Transverse colon (tissue), 4 donors: ENCODE results near the gene ZNF280B. TPM values are rescaled to one million over a fixed set of nuclear protein-coding genes. Genes with fewer than 3 reads are reported as not detected.

Source experiments
- DNase-seq: peaks from one replicate; pipeline ENCODE4 v3.0.0-alpha.2; 2019
- H3K27ac ChIP-seq, 4 donors: fragments of 200-600 bp; sonication (generic); 2 replicates each; pipeline ENCODE4 v1.5.1; 2016 to 2018; ENCODE audit warnings: inconsistent platforms in 4 of 4
- H3K27me3 ChIP-seq: fragments of 200-600 bp; sonication (generic); 2 replicates; pipeline ENCODE4 v1.5.1; 2017; ENCODE audit warnings: inconsistent platforms
- H3K36me3 ChIP-seq, 4 donors: fragments of 200-600 bp; sonication (generic); 2 replicates each; pipeline ENCODE4 v1.5.1; 2017 to 2019; ENCODE audit warnings: inconsistent platforms in 4 of 4
- H3K4me1 ChIP-seq, 4 donors: fragments of 200-600 bp; sonication (generic); 2 replicates each; pipeline ENCODE4 v1.5.1; 2017 to 2020; ENCODE audit warnings: inconsistent platforms in 4 of 4
- H3K4me3 ChIP-seq, 4 donors: fragments of 200-600 bp; sonication (generic); 1 replicate in 1 of 4; 2 replicates in 3 of 4; pipeline versions ENCODE4 v1.5.1 to v1.6.1; 2017 to 2019; ENCODE audit warnings: inconsistent platforms in 4 of 4
- H3K9me3 ChIP-seq, 2 donors: fragments of 200-600 bp; sonication (generic); 2 replicates each; pipeline ENCODE4 v1.5.1; 2017 to 2019; ENCODE audit warnings: inconsistent platforms in 2 of 2
- CTCF ChIP-seq, 5 experiments: fragments of 200-600 bp in 3 of 5; fragments of 450-650 bp in 2 of 5; sonication (generic) in 3 of 5; IDR thresholded peaks; 1 replicate in 2 of 5; 2 replicates in 3 of 5; pipeline ENCODE4 v1.5.1; 2016 to 2017; ENCODE audit warnings: antibody characterized with exemption in 5 of 5, inconsistent platforms in 3 of 5, mild to moderate bottlenecking in 2 of 5, moderate library complexity in 1 of 5
- EP300 ChIP-seq: sonication (generic); formaldehyde crosslinking; IDR thresholded peaks from one replicate; pipeline ENCODE4 v1.6.1; 2017; ENCODE audit warnings: antibody characterized with exemption, low read depth
- POLR2A ChIP-seq: fragments of 450-650 bp; IDR thresholded peaks from one replicate; pipeline ENCODE4 v1.6.1; 2016; ENCODE audit warnings: antibody characterized with exemption, mild to moderate bottlenecking, moderate library complexity
- POLR2AphosphoS5 ChIP-seq, 3 donors: sonication (generic); formaldehyde crosslinking; IDR thresholded peaks; one replicate each; pipeline ENCODE4 v1.6.1; 2016; ENCODE audit warnings: antibody characterized with exemption in 3 of 3
- WGBS, 2 donors: methylation state at CpG; one replicate each; pipeline ENCODE4 v1.1.5; 2018; ENCODE audit warnings: low coverage in 1 of 2; 5-methylcytosine and 5-hydroxymethylcytosine counted together
- in situ Hi-C, 4 donors: fragments of 200-750 bp; cut with MboI; loops; one replicate each; pipeline versions ENCODE4 v1.15.0 to v1.15.1; 2017; ENCODE audit warnings: low sequenced_read_pairs in 3 of 4, low pct_ligation_motif_present in 1 of 4, low pct_unique_long_range_greater_than_20kb in 1 of 4
- intact Hi-C: fragments of 100-400 bp; cut with DNase I; formaldehyde crosslinking; loops from one replicate; pipeline ENCODE4 v1.15.1; 2023; ENCODE audit warnings: low total_unique reads
- total RNA-seq, 4 donors: library from RNA; depleted of rRNA; stranded (reverse); fragments of >200 nt; gene quantifications; one replicate each; pipeline ENCODE4 v1.1.0, GENCODE V29; 2016

ZNF280B gene
- total RNA-seq, 4 donors from 2014 or later = 0.41 to 0.79 (median 0.60) TPM; not detected in 1

GRCh38 chr22:22547692-22548300, 39.3 kb upstream of the ZNF280B start:
- Histone ChIP-seq H3K4me1 (no peaks in the 10 kb centered on the region), H3K27ac (no peak overlapping the region), H3K4me3 (no peak overlapping the region), H3K9me3 (no peaks in the 10 kb centered on the region), H3K27me3 (no peaks in the 10 kb centered on the region), H3K36me3 (no peaks in the 10 kb centered on the region)
- WGBS, 2 donors = 60 to 80% methylated on average over 1 to 3 of the region's 3 CpGs
- TF ChIP-seq CTCF (IDR thresholded peaks at IDR 0.05) (no peak), POLR2AphosphoS5 (IDR thresholded peaks at IDR 0.05) (no peak), EP300 (no peak), POLR2A (no peak)
- no peak for DNase-seq
- in situ Hi-C loops = no loop called here
- intact Hi-C loops = no loop called here

- TF ChIP-seq POLR2AphosphoS5 (IDR thresholded peaks at IDR 0.05) = no peak
- TF ChIP-seq POLR2A = no peak
- TF ChIP-seq EP300 = no peak
- no peak for TF ChIP-seq CTCF (IDR thresholded peaks at IDR 0.05)
These were observed 38.7 kb upstream of the ZNF280B start for GRCh38 chr22:22547226-22547625.

GRCh38 chr22:22546490-22546889, 37.9 kb upstream of the ZNF280B start:
- H3K27ac ChIP-seq = no peak overlapping the region
- H3K9me3 ChIP-seq = no peaks in the 10 kb centered on the region
- H3K36me3 ChIP-seq = no peaks in the 10 kb centered on the region
- no peak for DNase-seq
- TF ChIP-seq EP300 (no peak), CTCF (IDR thresholded peaks at IDR 0.05) (no peak), POLR2A (no peak), POLR2AphosphoS5 (IDR thresholded peaks at IDR 0.05) (no peak)
- WGBS, 2 donors = 60% methylated on average over 5 of the region's 5 CpGs; no CpG with 5 or more reads in 1 of the 2 donors
- intact Hi-C loops (no loop called here), in situ Hi-C loops (no loop called here)
- no peaks in the 10 kb centered on the region for H3K27me3 ChIP-seq
- H3K4me1 ChIP-seq = no peaks in the 10 kb centered on the region
- no peak overlapping the region for H3K4me3 ChIP-seq

More at GRCh38 chr22:22547226-22547625, 38.7 kb upstream of the ZNF280B start:
- DNase-seq = no peak
- Histone ChIP-seq H3K4me1 (no peaks in the 10 kb centered on the region), H3K4me3 (no peak overlapping the region), H3K9me3 (no peaks in the 10 kb centered on the region), H3K27ac (no peak overlapping the region), H3K36me3 (no peaks in the 10 kb centered on the region), H3K27me3 (no peaks in the 10 kb centered on the region)
- WGBS, 2 donors = 87% methylated on average over 3 of the region's 3 CpGs; no CpG with 5 or more reads in 1 of the 2 donors
- intact Hi-C loops = no loop called here
- in situ Hi-C loops = no loop called here

GRCh38 chr22:22545084-22545483, 36.5 kb upstream of the ZNF280B start:
- intact Hi-C loops = no loop called here
- Histone ChIP-seq H3K36me3 (no peaks in the 10 kb centered on the region), H3K9me3 (no peaks in the 10 kb centered on the region), H3K4me3 (no peak overlapping the region), H3K27ac (no peak overlapping the region), H3K4me1 (no peaks in the 10 kb centered on the region), H3K27me3 (no peaks in the 10 kb centered on the region)
- 80% methylated on average over 2 of the region's 2 CpGs; no CpG with 5 or more reads in 1 of the 2 donors for WGBS, 2 donors
- no peak for TF ChIP-seq EP300
- TF ChIP-seq CTCF (IDR thresholded peaks at IDR 0.05) = no peak
- no peak for TF ChIP-seq POLR2AphosphoS5 (IDR thresholded peaks at IDR 0.05)
- in situ Hi-C loops = no loop called here
- no peak for DNase-seq
